HPDE6-E6E7 (cell line): ENCODE measurements around the gene WDR38.

Source experiments
- DNase-seq: peaks from one replicate; pipeline ENCODE4 v3.0.0; 2011; ENCODE audit warnings: missing footprints; ENCODE audit errors: extremely low spot score

Gene WDR38

DNA sequence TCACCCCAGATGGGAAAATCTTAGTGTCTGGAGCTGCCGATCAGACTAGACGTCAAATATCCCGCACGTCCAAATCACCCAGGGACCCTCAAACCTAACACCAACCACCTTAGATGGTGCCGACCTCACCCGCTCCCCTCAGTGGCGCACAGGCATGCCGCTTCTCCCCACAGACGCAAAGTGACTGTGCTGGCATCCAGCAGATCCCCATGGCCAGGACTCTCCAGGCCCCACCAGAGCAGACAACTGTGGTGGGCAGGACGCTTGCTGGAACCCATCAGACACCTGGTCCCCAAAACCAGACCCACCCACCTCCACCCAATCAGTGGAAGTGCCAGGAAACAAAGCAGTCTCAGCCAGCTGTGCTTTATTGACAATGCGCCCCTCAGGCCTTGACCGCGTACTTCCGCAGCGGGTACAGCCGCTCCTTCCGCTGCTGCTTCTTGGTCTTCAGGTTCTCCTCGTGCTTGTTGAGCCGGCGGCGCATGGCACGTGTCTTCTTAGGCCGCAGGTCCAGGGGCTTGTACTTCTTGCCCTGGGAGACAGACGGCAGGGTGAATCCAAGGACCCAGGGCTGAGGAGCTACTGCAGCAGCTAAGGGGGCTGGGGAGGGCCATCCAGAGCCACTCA is 4.4 kb downstream of the WDR38 start:
- no peak for DNase-seq

DNA sequence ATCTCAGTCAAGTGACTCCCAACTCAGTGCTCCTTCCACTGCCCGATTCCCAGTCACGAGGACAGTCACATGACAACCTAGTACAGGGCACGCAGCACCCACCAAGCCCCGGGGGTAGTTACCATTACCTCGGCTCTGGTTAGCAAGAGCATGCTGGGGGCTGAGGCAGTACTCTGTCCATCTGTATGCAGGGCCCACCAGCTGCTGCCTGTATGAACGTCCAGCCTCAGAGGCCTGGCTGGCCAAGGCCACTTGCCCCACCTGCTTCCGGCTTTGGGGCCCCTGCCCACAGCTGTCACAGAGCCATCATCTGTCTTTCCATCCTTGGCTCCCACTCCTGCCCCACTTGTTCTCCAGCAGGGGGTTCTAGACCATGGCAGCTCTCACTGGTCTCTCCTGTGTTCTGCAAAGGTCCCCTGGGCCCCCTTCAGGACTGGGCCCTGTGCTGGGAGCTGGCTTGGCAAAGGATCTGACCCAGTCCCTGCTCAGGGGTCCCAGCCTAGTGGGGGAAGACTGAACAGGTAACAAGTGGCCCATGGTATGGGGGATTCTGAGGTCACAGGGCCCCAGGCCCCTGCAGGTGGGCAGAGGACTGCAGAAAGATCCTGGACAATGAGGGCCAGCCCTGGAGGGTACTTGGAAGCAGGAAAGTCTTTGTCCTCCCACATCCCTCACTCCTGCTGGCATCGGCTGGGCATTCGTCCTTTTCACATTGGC is 5.2 kb downstream of the WDR38 start:
- DNase-seq, result no peak

DNA sequence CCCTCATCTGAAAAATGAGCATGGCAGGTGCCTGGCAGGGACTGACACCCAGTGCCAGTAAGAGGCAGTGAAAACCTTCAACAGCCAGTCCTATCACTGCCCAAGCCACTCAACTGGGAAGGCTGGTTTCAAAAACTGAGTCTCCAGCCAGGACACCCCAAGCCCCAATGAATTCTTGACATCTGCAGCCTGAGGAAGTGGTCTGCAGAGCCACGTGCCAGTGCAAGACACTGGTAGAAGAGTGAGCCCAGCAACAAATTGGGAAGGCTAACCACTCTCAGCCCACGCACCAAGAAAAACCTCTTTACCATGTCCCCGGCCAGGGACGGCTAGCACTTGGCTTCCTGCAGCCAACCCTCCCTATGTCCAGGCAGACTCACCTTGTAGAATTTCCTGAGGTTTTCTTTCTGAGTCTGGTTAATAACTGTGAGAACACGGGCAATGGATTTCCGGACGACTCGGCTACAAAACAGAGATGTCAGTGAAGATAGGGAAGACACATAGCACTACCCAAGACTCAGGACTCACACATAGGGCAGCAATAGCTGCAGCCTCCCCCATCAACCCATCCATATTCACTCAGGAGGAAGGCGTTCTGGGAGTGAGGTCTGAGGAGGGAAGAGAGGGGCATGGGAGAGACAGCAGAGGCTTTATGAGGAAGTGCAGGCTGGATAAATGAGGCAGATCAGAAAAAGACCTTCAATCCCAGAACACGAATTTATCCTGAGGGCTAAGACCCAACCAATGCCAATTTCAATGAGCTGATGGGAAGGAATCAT is 6.7 kb downstream of the WDR38 start:
- no peak for DNase-seq

DNA sequence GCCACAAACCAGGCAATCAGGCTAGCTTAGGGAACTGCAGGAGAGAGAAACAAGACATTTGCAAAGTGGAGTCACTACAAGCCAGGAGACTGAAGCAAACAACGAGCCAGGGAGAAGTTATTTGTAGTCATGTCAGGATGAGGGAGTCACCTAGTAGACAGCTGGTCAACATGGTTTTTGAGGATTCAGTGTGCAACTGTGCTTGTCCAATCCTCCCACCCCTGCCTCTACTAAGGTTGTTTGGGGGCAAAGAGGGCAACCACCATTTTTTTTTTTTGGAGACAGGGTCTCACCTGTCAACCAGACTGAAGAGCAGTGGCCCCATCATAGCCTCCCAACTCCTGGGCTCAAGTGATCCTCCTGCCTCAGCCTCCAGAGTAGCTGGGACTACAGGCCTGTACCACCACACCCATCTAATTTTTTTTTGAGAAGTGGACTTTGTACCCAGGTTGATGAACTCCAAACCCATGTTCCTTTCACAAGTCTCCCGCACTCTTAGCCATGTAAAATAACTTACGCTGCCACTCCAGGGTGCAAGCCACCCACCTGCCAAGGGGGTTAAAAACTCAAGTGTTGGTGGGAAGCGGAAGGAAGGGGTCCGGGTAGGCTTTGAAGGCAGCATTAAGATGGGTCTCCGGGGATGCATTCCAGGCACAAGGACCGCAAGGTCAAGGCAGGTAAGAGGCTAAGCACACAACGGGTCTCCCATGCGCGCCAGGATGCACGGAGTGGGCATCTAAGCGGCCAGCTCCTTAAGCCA is 7.5 kb downstream of the WDR38 start:
- DNase-seq, result no peak

DNA sequence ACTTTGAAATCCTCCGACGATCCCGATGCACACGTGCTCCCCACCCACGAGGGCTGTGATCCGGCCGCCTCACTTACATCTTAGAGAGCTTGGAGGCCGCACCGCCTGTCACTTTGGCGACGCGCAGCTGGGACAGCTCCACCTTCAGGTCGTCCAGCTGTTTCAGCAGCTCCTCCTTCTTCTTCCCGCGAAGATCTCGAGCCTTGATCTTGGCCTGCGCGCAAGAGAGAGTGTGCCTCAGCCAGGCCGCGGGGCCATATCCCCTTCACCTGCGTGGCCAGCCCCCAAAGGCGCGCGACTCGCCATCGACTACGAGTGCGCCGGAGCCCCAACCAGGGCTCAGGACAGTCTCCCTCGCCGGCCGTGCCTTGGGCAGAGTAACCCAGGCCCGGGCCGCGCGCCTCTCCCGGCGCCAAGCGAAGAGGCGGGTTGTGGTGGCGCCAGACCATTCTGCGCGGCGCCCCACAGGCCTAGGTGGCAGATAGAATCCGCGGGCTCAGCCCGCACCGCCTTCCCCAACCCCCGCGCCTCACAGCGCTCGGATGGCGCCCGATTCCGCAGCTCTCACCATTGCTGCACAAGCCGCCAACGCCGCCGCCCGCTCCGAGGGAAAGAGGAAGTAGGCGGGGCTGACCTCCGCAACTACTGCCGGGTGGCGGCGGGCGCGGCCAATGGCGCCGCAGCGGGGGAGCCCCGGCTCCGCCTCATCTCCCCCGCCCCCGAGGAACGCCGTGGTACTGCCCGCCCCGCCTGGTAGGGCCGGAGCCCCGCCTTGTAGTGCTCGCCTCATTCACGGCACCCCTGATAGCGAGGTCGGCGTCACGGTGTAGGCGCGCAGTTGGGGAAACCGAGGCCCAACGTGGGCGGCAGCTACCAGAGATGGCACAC is 8.3 kb downstream of the WDR38 start, which contains the start of the genes ARPC5L and RPL35:
TSS of gene ARPC5L (plus strand) at position 789 of the 888 bp plus-strand sequence. CDS start 7,161 bp downstream, outside the sequence.
TSS of gene RPL35 (minus strand) at position 616 of the 888 bp plus-strand sequence. CDS start at position 571, 45 bp downstream.
- DNase-seq, result peak; percentile 92

DNA sequence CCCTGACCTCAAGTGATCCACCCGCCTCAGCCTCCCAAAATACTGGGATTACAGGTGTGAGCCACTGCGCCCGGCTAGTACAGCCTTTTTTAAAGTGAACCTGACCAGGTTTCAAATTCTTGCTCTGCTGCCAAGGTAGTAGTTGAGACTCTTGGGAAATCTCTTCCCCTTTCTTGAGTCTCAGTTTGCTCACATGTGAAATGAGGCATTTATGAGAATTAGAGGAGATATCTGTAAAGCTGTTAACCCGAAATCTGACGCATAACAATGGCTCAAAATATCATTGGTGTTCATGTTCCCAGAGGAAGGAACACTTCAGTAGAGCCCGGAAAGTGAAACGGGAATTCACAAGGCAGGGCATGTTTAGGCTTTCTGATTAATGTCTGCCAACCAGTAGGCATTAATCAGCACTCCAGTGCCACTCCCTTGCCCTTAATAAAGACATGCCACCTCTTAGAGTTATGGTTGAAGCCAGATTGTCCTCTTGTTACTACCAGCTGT is 10.2 kb downstream of the WDR38 start:
- peak; percentile 79 for DNase-seq

DNA sequence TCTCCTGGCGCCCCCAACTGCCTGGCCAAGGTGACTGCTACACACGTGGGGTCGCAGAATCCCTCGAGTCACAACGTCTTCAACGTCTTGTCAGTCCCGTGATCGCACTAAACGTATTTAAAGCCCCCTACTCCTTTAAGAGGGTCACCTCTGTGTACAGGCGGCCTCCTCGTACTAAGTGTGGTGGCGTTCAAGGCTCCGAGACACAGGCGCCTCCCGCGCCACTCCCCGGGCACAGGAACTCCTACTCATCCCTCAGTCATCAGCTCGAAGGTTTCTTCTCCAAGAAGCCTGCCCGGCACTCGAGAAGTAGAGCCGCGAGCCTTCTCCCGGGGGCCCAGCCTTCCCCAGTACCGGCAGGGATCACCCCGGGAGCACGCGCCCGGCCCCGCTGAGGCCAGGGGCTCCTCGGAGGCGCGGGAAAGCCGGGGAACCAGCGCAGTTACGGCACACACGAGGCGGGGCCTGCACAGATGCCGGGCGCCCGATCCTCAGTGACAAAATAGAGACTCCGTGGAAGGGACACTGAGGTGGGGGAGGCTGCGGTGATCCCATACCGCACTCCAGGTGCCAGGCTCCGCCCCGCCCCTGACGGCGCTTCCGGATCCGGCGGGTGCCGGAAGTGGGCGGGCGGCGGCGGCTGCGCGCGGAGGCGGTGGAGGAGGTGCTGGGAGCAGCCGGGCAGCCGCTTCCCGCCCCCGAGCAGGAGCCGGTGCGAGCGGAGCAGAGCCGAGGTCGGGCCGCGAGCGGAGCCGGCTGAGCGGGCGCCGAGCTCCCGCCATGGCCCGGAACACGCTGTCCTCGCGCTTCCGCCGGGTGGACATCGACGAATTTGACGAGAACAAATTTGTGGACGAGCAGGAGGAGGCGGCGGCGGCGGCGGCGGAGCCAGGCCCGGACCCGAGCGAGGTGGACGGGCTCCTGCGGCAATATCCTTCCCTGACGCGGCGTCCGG is 15.5 kb downstream of the WDR38 start:
- peak; percentile 88 for DNase-seq

DNA sequence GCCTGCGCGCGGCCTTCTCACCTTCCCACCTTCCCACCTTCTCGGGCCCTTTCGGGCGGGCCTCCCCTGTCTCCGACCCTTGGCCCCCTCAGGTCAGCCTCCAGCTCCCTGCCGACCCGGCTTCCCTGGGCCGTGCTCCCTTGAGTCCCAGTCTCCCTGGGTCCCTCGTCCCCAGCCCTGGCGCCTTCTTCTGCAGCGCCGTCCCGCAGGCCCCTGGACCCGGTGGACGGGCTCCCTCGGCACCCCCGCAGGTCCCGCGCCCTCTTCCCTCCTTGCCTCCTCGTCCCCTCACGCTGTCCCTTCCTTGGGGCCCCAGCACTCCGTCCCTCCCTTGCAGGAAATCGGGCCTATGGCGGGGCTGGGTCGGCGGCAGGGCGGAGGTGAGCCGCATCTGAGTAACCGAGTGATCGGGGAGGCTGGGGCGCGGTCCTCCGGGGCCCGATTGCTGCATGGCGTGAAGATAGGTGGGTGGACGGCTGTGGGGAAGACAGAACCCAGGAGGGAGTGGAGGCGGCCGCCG is 16.3 kb downstream of the WDR38 start:
- DNase-seq, result no peak

DNA sequence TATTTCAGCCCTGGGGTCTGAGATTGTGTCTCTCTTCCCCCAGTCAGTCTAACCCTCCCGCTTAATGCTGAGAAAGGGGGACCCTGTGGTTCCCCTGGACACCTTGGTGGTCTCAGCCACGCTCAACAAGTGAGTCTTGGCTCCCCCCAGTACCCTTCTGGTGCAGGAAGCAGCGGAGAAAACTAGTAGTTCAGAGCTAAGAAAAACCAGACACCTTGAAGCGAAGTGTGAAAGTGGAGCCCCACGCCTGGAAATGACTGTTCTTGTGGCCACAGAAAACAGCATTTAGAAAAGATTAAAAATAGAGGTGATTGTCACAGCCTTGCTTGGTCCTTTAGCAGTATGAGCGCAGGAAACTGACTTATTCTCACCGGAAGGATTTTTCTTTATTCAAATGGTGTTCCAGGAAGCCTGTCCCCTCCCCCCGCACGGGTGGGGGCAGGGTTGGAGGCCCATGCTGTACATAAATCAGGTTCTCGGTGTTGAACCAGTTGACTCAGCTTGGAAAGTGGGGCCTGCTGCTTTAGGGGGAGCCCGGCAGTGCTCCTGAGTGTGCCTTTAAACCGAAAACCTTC is 16.8 kb downstream of the WDR38 start:
- no peak for DNase-seq

DNA sequence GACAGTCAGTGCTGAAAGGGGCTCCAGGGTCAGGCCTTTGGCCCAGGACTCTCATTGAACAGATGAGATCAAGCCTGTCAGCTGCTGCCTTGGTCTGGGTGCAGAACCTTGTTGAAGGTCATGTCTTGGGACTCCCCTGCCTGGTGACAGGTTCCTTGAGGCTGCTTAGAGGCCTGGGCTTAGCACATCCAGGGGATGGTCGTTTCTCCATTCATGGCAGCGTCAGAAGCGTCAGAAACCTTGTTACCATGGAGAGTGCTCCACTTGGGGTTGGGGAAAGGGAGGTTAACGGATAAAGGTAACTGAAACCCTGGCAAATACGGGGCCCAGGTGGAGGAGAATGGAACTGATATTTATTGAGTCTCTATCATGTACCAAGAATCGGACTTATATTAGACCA is 17.5 kb downstream of the WDR38 start:
- DNase-seq, result no peak

DNA sequence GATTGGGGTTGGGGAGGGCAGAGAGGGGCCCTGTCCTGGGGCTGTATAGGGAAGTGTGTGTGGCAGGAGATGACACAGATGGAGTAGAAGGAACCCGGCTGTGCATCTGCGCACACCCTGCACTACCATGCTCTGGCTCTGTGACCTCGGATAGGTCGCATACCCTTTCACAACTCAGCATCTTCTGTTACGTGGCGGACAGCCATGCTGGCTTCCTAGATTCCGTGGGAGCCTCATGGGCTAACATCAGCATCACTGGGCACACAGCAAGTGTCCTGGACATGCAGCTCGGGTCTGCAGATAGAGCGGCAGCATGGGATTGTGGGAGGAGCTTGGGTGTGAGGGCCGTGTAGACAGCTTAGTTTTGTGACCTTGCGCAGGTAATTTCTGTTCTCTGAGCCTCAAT is 17.9 kb downstream of the WDR38 start:
- no peak for DNase-seq

DNA sequence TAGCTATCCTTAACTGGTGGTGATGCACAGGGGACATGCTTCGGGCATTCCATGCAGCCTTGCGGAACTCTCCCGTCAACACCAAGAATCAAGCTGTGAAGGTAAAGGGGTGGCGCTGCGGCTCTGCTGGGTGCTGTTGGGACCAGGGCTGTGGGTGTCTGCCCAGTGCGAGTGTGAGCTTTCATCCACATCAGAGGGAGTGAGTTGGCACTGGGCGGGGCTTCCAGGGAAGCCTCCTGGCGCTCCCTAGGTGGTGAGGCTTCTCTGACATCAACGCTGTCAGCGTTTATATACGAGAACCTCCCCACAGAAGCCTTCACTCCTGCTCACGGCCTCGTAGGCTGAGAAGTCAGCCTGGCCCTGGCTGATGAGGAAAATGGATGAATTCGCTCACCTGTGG is 20.4 kb downstream of the WDR38 start:
- DNase-seq, result no peak

DNA sequence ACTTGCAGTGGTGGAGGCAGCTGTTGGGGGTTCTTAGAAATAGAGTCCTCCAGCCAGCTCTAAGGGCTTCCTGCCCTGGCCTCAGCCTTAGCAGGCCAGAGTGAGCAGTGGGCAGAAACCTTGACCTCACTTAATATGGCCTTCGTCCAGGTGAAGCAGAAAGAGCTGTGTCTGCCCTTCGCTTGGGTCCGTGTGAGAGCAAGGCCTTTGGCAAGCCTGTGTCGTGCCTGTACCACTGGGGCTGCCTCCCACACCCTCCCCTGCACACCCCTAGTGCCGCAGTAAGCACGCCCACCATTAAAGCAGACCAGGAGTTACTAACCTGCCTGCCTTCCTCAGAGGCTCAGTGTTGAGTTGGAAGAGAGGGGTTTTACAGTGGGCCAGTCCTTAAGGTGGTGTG is 22.2 kb downstream of the WDR38 start:
- DNase-seq, result no peak

DNA sequence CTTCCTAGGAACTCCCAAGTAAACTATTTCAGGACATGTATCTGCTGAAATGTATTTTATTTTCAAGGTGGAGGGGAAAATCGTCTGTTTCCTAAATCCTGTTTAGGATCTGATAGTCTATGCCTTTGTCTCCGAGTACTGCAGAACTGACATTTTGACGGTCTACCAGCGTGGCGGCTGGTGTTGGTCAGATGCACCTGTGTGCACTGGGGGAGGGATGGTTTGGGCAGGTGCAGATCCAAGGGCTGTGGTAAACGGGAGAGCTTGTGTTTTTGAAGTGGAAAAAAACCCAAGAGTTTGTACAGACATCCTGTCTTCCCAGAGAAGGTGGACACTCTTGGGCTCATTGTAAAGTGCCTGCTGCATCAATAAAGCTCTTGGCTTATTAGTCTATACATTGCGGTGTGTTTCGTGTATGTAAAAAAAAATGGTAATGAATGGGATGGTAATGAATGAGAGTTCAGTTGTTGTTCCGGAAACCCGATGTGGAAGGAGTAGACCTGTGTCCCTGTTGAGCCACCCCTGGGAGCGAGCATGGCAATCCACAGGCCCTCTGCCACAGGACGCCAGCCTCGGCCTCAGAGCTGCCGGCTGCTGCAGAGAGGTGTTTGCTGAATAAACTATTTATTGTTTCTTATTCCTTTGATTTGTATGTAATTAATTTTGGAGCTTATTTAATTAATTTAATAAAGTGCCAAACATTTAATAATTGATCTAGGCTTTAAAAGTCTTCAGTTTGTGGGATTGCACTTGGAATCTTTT is 23.9 kb downstream of the WDR38 start:
- DNase-seq, result no peak

DNA sequence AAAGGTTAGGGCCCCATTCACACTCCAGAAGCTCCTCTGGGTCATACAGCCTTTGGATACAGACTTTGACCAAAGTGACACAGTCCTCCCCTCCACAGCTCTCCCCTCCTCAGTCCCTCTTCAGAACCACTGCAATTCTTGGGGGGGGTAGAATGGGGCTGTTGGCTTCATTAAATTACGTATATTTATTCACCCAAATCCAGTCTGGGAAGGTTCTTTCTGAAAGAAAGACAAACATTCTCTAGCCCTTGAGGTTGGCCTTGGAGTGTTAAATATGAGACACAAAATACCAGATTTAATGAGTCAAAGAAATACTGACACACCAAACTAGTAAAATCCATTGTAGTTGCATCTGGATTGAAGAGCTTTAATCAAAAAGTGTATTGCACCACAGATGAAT is 24.8 kb downstream of the WDR38 start:
- DNase-seq, result no peak

DNA sequence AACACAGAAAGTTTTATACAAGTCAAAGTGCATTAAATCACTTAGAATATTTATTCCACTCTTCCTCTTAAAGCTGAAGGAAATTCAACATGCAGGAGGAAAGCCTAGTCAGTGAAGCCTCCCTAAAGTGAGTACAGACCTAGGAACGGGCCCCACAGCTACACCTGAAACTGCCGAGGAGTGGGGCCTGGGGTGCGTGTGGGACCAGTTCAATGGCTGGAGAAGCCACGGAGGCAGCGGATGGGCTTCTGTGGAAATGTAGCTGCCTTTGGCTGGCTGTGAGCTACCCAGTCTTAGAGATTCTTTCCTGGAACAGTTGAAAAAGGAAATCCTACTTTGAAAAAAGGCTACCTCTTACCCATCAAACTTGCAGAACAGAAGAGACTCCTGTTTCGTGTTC is 25.3 kb downstream of the WDR38 start:
- DNase-seq, result no peak

DNA sequence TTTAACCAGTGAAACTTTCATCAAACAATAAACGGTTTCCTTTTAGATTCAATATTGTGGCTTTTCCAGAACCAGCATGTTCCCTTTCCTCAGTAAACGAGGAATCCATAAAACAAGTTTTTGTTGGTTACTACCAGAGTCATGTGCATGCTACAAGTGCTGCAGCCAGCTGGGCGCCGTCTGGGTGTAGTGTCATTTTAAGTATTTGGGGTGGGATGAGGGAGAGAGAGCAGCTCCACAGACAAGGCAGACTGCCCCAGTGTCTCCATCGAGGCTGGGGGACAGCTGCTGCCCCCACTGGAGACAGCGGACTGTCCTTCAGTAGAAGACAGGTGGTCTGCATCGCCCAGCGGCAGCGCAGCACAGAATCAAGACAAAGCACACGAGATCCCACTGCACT is 26.0 kb downstream of the WDR38 start:
- no peak for DNase-seq

DNA sequence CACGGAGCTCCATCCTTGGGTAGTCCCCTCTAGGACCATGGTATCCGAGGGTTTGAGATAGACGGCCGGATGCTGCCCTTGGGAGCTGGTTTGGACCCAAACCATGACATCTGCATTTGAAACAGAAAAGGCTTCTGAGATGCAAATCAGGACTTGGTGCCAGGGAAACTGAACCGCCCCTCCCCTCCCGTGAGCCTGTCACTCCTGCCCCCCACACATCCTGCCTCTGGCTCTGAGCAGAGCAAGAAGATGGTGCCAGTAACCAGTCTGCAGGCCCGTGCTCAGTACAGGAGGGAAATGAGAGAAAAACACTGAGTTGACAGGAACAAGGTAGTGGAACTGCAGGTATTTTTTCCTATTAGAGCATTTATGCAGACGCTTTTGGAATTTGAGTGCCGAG is 27.2 kb downstream of the WDR38 start:
- no peak for DNase-seq
